Calu3 (cell line): ENCODE results near the gene BET1L. TPM values are rescaled to one million over a fixed set of nuclear protein-coding genes. Genes with fewer than 3 reads are reported as not detected.

Source experiments
- BruUV-seq: library from RNA; stranded (reverse); fragments of 400-500 nt; replicated peaks from 2 replicates; lab custom pipeline; 2021; lab: Mats Ljungman, UMichigan
- CTCF ChIA-PET: fragments of 300-600 bp; sonication (Branson Sonifier 250); formaldehyde crosslinking; loops from one replicate; lab custom pipeline; 2022; ENCODE audit warnings: antibody characterized with exemption; lab: Charles Lee
- DNase-seq: peaks from one replicate; pipeline ENCODE4 v3.0.0; 2022
- H3K27ac Mint-ChIP-seq: one replicate; pipeline ENCODE4 v1.8.0; 2022; ENCODE audit warnings: mixed read lengths; ENCODE audit not compliant: unreplicated experiment
- H3K27me3 Mint-ChIP-seq: one replicate; pipeline ENCODE4 v1.8.0; 2022; ENCODE audit warnings: mixed read lengths; ENCODE audit not compliant: unreplicated experiment
- H3K36me3 Mint-ChIP-seq: one replicate; pipeline ENCODE4 v1.8.0; 2022; ENCODE audit warnings: mild to moderate bottlenecking, moderate library complexity, mixed read lengths; ENCODE audit not compliant: insufficient read depth, unreplicated experiment
- H3K4me1 Mint-ChIP-seq: one replicate; pipeline ENCODE4 v1.8.0; 2022; ENCODE audit warnings: mild to moderate bottlenecking, low read depth, mixed read lengths; ENCODE audit not compliant: unreplicated experiment
- H3K4me3 Mint-ChIP-seq: one replicate; pipeline ENCODE4 v1.8.0; 2022; ENCODE audit warnings: mild to moderate bottlenecking, low read depth, moderate library complexity, mixed read lengths; ENCODE audit not compliant: unreplicated experiment
- H3K9me3 Mint-ChIP-seq: one replicate; pipeline ENCODE4 v1.8.0; 2022; ENCODE audit warnings: low read depth, mixed read lengths; ENCODE audit not compliant: unreplicated experiment
- CTCF ChIP-seq: fragments of 200-600 bp; IDR thresholded peaks from one replicate; pipeline ENCODE4 v1.8.0; 2022; ENCODE audit warnings: antibody characterized with exemption; ENCODE audit not compliant: unreplicated experiment
- intact Hi-C: fragments of 100-400 bp; cut with micrococcal nuclease; formaldehyde crosslinking; loops from one replicate; pipeline ENCODE4 v1.10.0; 2022; ENCODE audit not compliant: unreplicated experiment
- total RNA-seq: library from RNA; stranded (reverse); gene quantifications from 2 replicates; pipeline ENCODE4 v1.2.3, GENCODE V29; 2022

Gene BET1L
- total RNA-seq, 1 experiment from 2014 or later = 47.8 TPM

- CTCF ChIA-PET = no interaction called here
- no peak overlapping the region for H3K4me3 Mint-ChIP-seq
- no TSS peak for BruUV-seq
- intact Hi-C loops = loop anchor here (10.0 kb wide), 1 partner anchor 315 kb away; no protein-coding TSS in a partner anchor
- TF ChIP-seq CTCF = no peak
- no peaks in the 10 kb centered on the region for H3K27me3 Mint-ChIP-seq
- H3K9me3 Mint-ChIP-seq = peaks cover 2% of the 10 kb centered on the region
- H3K36me3 Mint-ChIP-seq = peaks cover 25% of the 10 kb centered on the region
- no peak for DNase-seq
- H3K27ac Mint-ChIP-seq = no peak overlapping the region
- H3K4me1 Mint-ChIP-seq = no peaks in the 10 kb centered on the region
These were observed 7.4 kb downstream of the BET1L start for GRCh38 chr11:199782-200181.

- BruUV-seq = no TSS peak
- no peak overlapping the region for H3K4me3 Mint-ChIP-seq
- peak overlapping the region; percentile 83 for H3K27ac Mint-ChIP-seq
- CTCF ChIA-PET = no interaction called here
- no peak for DNase-seq
- no peak for TF ChIP-seq CTCF
- H3K36me3 Mint-ChIP-seq = peaks cover 25% of the 10 kb centered on the region
- H3K9me3 Mint-ChIP-seq = peaks cover 2% of the 10 kb centered on the region
- intact Hi-C loops = no loop called here
- no peaks in the 10 kb centered on the region for H3K27me3 Mint-ChIP-seq
- no peaks in the 10 kb centered on the region for H3K4me1 Mint-ChIP-seq
These were observed 8.1 kb downstream of the BET1L start for GRCh38 chr11:199004-199581.

GRCh38 chr11:198236-198806 is 8.9 kb downstream of the BET1L start:
- Mint-ChIP-seq H3K27ac (peak overlapping the region; percentile 83), H3K4me3 (no peak overlapping the region), H3K9me3 (peaks cover 2% of the 10 kb centered on the region), H3K4me1 (no peaks in the 10 kb centered on the region), H3K36me3 (peaks cover 21% of the 10 kb centered on the region), H3K27me3 (no peaks in the 10 kb centered on the region)
- intact Hi-C loops = no loop called here
- BruUV-seq = no TSS peak
- DNase-seq = no peak
- CTCF ChIA-PET = no interaction called here
- no peak for TF ChIP-seq CTCF

- no TSS peak for BruUV-seq
- CTCF ChIA-PET = no interaction called here
- Mint-ChIP-seq H3K9me3 (peaks cover 2% of the 10 kb centered on the region), H3K4me1 (no peaks in the 10 kb centered on the region), H3K27ac (no peak overlapping the region), H3K27me3 (no peaks in the 10 kb centered on the region), H3K4me3 (no peak overlapping the region), H3K36me3 (peaks cover 16% of the 10 kb centered on the region)
- intact Hi-C loops = no loop called here
- no peak for DNase-seq
- TF ChIP-seq CTCF = no peak
These were observed 9.4 kb downstream of the BET1L start for GRCh38 chr11:197741-198235.
